Keratinocyte (primary cell): ENCODE measurements around the gene YIPF1. TPM values are rescaled to one million over a fixed set of nuclear protein-coding genes. Genes with fewer than 3 reads are reported as not detected.

Experiments used
- DNase-seq: peaks from one replicate; pipeline ENCODE4 v3.0.0-alpha.2; 2011; ENCODE audit warnings: low read depth, missing footprints, low spot score
- FAIRE-seq: peaks from 2 replicates; lab custom pipeline; 2011; peaks lifted over from hg19 to GRCh38; lab: Jason Lieb, UNC
- H2AFZ ChIP-seq: 2 replicates; pipeline ENCODE4 v1.6.0; 2012; ENCODE audit warnings: low read length, control low read depth, inconsistent platforms; ENCODE audit not compliant: control insufficient read depth
- H3K27ac ChIP-seq: 2 replicates; pipeline ENCODE4 v1.5.1; 2011; ENCODE audit warnings: low read length; ENCODE audit not compliant: control insufficient read depth, insufficient read depth
- H3K27me3 ChIP-seq: 3 replicates; pipeline ENCODE4 v1.6.0; 2011; ENCODE audit warnings: low read length; ENCODE audit not compliant: control insufficient read depth, insufficient read depth; ENCODE audit errors: extremely low read depth
- H3K36me3 ChIP-seq, 2 experiments: 2 replicates in 1 of 2; 3 replicates in 1 of 2; pipeline ENCODE4 v1.5.1; 2011; ENCODE audit warnings: low read length in 2 of 2, mild to moderate bottlenecking in 1 of 2; ENCODE audit not compliant: control insufficient read depth in 2 of 2, insufficient read depth in 2 of 2; ENCODE audit errors: extremely low read depth in 1 of 2
- H3K4me1 ChIP-seq: 3 replicates; pipeline ENCODE4 v1.5.1; 2011; ENCODE audit warnings: low read length; ENCODE audit not compliant: control insufficient read depth, insufficient read depth; ENCODE audit errors: extremely low read depth
- H3K4me2 ChIP-seq: 3 replicates; pipeline ENCODE4 v1.6.0; 2011; ENCODE audit warnings: low read depth, low read length; ENCODE audit not compliant: control insufficient read depth, insufficient read depth; ENCODE audit errors: extremely low read depth
- H3K4me3 ChIP-seq, 3 experiments: fragments of 200-600 bp in 1 of 3; sonication (generic) in 1 of 3; 2 replicates in 2 of 3; 3 replicates in 1 of 3; pipeline ENCODE4 v1.5.1; 2011 to 2016; ENCODE audit warnings: low read length in 3 of 3, mild to moderate bottlenecking in 3 of 3, control low read depth in 2 of 3, inconsistent platforms in 1 of 3, low read depth in 1 of 3, mixed read lengths in 1 of 3, mixed run types in 1 of 3, moderate library complexity in 1 of 3; ENCODE audit not compliant: control insufficient read depth in 2 of 3, insufficient read depth in 2 of 3; ENCODE audit errors: extremely low read depth in 1 of 3
- H3K79me2 ChIP-seq: 2 replicates; pipeline ENCODE4 v1.6.0; 2012; ENCODE audit warnings: low read length; ENCODE audit not compliant: control insufficient read depth, insufficient read depth
- H3K9ac ChIP-seq: 3 replicates; pipeline ENCODE4 v1.6.0; 2011; ENCODE audit warnings: low read length; ENCODE audit not compliant: control insufficient read depth, insufficient read depth; ENCODE audit errors: extremely low read depth
- H3K9me1 ChIP-seq: 3 replicates; pipeline ENCODE4 v1.6.0; 2011; ENCODE audit warnings: low read length; ENCODE audit not compliant: control insufficient read depth, insufficient read depth; ENCODE audit errors: extremely low read depth
- H3K9me3 ChIP-seq: 2 replicates; pipeline ENCODE4 v1.5.1; 2012; ENCODE audit warnings: low read depth, low read length; ENCODE audit not compliant: control insufficient read depth
- H4K20me1 ChIP-seq: 3 replicates; pipeline ENCODE4 v1.6.0; 2011; ENCODE audit warnings: low read length; ENCODE audit not compliant: control insufficient read depth, insufficient read depth; ENCODE audit errors: extremely low read depth
- EZH2 ChIP-seq: IDR thresholded peaks from one replicate; pipeline ENCODE4 v1.6.1; 2012; ENCODE audit warnings: inconsistent platforms, mild to moderate bottlenecking, low read length, moderate library complexity
- dilution Hi-C: fragments of 300-500 bp; cut with MboI; formaldehyde crosslinking; loops from one replicate; pipeline ENCODE4 v1.7.0; 2020; ENCODE audit warnings: low sequenced_read_pairs; ENCODE audit not compliant: extremely low pct_ligation_motif_present
- polyA plus RNA-seq, 5 experiments: library from polyadenylated mRNA; depleted of rRNA in 3 of 5; stranded (reverse) in 3 of 5; stranded (forward) in 1 of 5; unstranded in 1 of 5; fragments of >200 nt; gene quantifications; 1 replicate in 1 of 5; 2 replicates in 3 of 5; 3 replicates in 1 of 5; pipeline versions ENCODE4 v1.2.1 to v1.2.3, GENCODE V29; 2011 to 2012; ENCODE audit warnings: missing spikeins in 2 of 5, low read depth in 1 of 5, low replicate concordance in 1 of 5
- TF ChIP-seq, protein P1 (sequence below), 3 experiments: IDR thresholded peaks in 1 of 3; conservative IDR thresholded peaks in 1 of 3; optimal IDR thresholded peaks in 1 of 3; 2 replicates in 2 of 3; 3 replicates in 1 of 3; pipeline versions ENCODE3 to v1.5.1; 2011; ENCODE audit warnings: low read length in 3 of 3, mild to moderate bottlenecking in 3 of 3, moderate library complexity in 2 of 3, control low read depth in 1 of 3, inconsistent platforms in 1 of 3; ENCODE audit not compliant: insufficient read depth in 2 of 3; ENCODE audit errors: extremely low read depth in 1 of 3

The YIPF1 gene
- polyA plus RNA-seq, 1 donor (not counting 4 experiments of a cell fraction or from before 2014, with no cell fraction given): 43.3 TPM

DNA sequence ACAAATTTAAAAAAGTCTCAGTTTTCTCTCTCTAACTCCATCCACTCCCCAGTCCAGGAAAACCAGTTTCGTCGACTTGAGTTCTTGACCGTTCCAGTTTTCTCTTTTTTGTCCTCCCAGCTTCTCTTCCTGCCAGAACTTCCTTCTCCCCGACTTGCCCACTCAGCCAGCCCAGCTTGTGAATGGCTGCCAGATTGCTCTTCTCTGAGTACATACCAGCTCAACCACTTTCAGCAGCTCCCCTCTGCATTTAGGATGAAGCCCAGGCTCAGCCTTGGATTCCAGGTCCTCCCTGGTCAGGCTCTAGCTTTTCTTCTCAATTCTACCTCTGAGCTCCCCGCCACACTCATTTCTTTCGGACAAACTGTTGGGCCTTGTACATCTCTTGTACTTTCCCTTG, 5.8 kb upstream of the YIPF1 start:
- no peak overlapping the region for H3K27ac ChIP-seq
- FAIRE-seq (no peak), DNase-seq (no peak)
- no peak overlapping the region for H3K4me3 ChIP-seq
- H2AFZ ChIP-seq: no peak overlapping the region
- TF ChIP-seq EZH2: no peak
- TF ChIP-seq, protein P1, sequence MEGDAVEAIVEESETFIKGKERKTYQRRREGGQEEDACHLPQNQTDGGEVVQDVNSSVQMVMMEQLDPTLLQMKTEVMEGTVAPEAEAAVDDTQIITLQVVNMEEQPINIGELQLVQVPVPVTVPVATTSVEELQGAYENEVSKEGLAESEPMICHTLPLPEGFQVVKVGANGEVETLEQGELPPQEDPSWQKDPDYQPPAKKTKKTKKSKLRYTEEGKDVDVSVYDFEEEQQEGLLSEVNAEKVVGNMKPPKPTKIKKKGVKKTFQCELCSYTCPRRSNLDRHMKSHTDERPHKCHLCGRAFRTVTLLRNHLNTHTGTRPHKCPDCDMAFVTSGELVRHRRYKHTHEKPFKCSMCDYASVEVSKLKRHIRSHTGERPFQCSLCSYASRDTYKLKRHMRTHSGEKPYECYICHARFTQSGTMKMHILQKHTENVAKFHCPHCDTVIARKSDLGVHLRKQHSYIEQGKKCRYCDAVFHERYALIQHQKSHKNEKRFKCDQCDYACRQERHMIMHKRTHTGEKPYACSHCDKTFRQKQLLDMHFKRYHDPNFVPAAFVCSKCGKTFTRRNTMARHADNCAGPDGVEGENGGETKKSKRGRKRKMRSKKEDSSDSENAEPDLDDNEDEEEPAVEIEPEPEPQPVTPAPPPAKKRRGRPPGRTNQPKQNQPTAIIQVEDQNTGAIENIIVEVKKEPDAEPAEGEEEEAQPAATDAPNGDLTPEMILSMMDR (optimal IDR thresholded peaks at IDR 0.05 in 1 of 3, IDR thresholded peaks at IDR 0.05 in 1 of 3, conservative IDR thresholded peaks at IDR 0.05 in 1 of 3; ENCODE audit: extremely low read depth in 1 of 3, insufficient read depth in 2 of 3, low read length in 3 of 3): no peak
- dilution Hi-C loops: no loop called here
- no peaks in the 10 kb centered on the region for H4K20me1 ChIP-seq
- no peaks in the 10 kb centered on the region for H3K9me3 ChIP-seq
- H3K9ac ChIP-seq: no peak overlapping the region
- H3K27me3 ChIP-seq: no peaks in the 10 kb centered on the region
- no peaks in the 10 kb centered on the region for H3K36me3 ChIP-seq
- H3K4me2 ChIP-seq: peak overlapping the region; percentile 25
- H3K79me2 ChIP-seq: no peaks in the 10 kb centered on the region
- H3K9me1 ChIP-seq: no peaks in the 10 kb centered on the region
- peaks cover 16% of the 10 kb centered on the region for H3K4me1 ChIP-seq

DNA sequence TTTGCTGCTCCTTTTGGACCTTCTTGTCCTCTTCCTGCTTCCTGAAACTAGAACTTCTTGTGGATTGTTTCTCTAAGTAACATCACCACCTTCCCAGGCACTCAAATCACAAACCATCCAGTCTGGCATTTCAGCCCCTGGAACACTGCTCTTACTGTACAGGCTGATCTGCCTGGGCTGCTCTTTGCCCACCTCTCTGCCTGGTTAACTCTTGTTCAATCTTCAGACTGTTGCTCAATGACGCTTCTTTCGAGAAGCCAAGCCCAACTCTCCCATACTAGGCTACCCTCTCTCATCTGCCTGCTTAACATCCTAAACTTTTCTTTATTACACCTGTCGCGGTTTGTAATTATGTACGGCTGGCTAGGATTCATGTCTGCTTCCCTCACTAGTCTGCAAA, 5.0 kb upstream of the YIPF1 start:
- no peak for DNase-seq
- H3K4me2 ChIP-seq: no peak overlapping the region
- H3K36me3 ChIP-seq: no peaks in the 10 kb centered on the region
- no peak for FAIRE-seq
- no peak overlapping the region for H3K9ac ChIP-seq
- H3K4me3 ChIP-seq: no peak overlapping the region
- no peaks in the 10 kb centered on the region for H3K79me2 ChIP-seq
- H3K4me1 ChIP-seq: peaks cover 22% of the 10 kb centered on the region
- H4K20me1 ChIP-seq: no peaks in the 10 kb centered on the region
- H2AFZ ChIP-seq: no peak overlapping the region
- dilution Hi-C loops: no loop called here
- TF ChIP-seq, protein P1 (optimal IDR thresholded peaks at IDR 0.05 in 1 of 3, IDR thresholded peaks at IDR 0.05 in 1 of 3, conservative IDR thresholded peaks at IDR 0.05 in 1 of 3; ENCODE audit: extremely low read depth in 1 of 3, insufficient read depth in 2 of 3, low read length in 3 of 3): no peak
- no peak for TF ChIP-seq EZH2
- no peak overlapping the region for H3K27ac ChIP-seq
- no peaks in the 10 kb centered on the region for H3K9me3 ChIP-seq
- no peaks in the 10 kb centered on the region for H3K27me3 ChIP-seq
- no peaks in the 10 kb centered on the region for H3K9me1 ChIP-seq
